ENCODE data around the gene TBX1.
"Not testable (repeated sequence)": the region's sequence is repeated elsewhere in the genome, so short reads cannot be mapped to it uniquely, and the experiment has no call there.

TBX1 gene

DNA sequence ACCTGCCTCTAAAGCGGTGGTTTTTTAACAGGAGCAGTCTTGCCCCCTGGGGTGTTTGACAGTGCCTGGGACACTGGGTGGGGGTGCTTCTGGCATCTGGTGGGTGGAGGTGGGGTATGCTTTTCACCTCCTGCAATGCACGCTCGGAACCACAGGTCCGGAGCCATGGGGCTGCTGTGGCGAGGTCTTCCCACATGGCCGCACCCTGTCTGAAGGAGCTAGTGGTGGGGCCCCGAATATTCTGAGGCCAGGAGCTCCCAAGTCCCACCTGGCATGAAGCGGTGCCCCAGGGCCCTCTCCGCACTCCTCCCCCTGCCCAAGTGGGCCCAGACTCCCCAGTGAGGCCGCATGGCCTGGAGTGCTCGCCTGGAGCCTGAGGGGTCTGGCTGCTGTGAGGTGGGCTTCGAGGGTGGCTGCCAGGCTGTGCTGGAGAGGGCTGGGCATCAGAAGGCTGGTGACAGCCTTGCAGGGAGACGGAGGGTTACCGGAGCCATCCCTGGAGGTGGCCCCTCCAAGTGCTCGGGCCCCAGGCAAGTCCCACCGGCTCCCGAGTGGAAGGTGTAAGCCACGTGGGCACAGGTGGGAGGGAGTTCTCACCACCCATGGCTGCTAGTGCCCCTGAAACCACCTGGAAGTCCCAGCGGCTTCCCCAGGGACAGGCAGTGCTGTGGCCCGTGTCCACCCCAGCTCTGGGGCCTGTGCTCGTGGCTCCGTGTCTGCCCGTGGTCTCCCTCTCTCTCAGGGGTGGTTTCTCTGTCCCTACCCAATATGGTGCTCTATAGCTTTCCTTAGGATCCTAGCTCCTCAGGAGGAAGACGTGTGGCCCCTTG is 15.1 kb downstream of the TBX1 start:
- H3K9me3 ChIP-seq (ENCODE audit: control insufficient read depth, low read length): no peaks in the 10 kb centered on the region
- 92 to 93% methylated on average over 24 of the region's 24 CpGs for WGBS, 2 experiments
- peaks cover 27% of the 10 kb centered on the region for H3K27me3 ChIP-seq (ENCODE audit: control insufficient read depth, insufficient read depth, low read length, poor library complexity, severe bottlenecking)
- H3K27ac ChIP-seq (ENCODE audit: insufficient read depth, low read depth, low read length, poor library complexity, severe bottlenecking): no peak overlapping the region
- H3K36me3 ChIP-seq (ENCODE audit: control insufficient read depth, insufficient read depth, low read length): no peaks in the 10 kb centered on the region
- H3K4me1 ChIP-seq (ENCODE audit: control insufficient read depth, insufficient read depth, low read length): peaks cover 5% of the 10 kb centered on the region
- H3K4me3 ChIP-seq (ENCODE audit: insufficient read depth, low read depth, low read length): no peak overlapping the region

DNA sequence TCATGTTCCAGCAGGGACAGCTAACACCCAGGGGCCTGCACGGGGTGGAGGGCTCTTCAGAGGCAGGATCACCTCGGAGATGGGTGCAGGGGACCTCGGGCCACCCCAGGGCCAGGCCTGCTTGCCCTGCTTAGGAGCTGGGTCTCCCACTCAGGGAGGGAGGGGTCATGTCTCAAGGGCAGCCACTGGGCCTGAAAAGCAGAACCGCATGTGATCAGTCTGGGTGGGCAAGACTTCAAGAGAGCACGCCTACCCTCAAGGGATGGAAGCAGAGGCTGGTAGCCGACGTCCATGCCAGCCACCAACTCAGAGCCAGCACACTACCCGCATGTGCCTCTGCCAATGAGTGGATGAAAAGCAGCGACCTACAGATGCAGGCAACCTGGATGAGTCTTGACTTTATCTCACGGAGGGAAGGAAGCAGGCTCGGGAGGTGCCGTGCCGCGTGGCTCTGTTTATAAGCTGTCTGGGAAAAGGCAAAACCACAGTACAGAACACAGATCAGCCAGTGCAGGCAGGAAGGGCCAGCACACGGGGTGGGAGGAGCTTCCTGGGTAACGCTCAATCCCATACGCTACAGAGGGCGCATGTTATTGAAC is 16.0 kb downstream of the TBX1 start:
- 86 to 88% methylated on average over 15 to 18 of the region's 18 CpGs for WGBS, 2 experiments
- Histone ChIP-seq H3K4me3 (ENCODE audit: insufficient read depth, low read depth, low read length) (no peak overlapping the region), H3K36me3 (ENCODE audit: control insufficient read depth, insufficient read depth, low read length) (no peaks in the 10 kb centered on the region), H3K27ac (ENCODE audit: insufficient read depth, low read depth, low read length, poor library complexity, severe bottlenecking) (no peak overlapping the region), H3K4me1 (ENCODE audit: control insufficient read depth, insufficient read depth, low read length) (peaks cover 5% of the 10 kb centered on the region), H3K27me3 (ENCODE audit: control insufficient read depth, insufficient read depth, low read length, poor library complexity, severe bottlenecking) (peaks cover 19% of the 10 kb centered on the region), H3K9me3 (ENCODE audit: control insufficient read depth, low read length) (no peaks in the 10 kb centered on the region)

DNA sequence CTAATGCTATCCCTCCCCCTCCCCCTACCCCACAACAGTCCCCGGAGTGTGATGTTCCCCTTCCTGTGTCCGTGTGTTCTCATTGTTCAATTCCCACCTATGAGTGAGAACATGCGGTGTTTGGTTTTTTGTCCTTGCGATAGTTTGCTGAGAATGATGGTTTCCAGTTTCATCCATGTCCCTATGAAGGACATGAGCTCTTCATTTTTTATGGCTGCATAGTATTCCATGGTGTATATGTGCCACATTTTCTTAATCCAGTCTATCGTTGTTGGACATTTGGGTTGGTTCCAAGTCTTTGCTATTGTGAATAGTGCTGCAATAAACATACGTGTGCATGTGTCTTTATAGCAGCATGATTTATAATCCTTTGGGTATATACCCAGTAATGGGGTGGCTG is 16.6 kb downstream of the TBX1 start:
- H3K27me3 ChIP-seq (ENCODE audit: control insufficient read depth, insufficient read depth, low read length, poor library complexity, severe bottlenecking): peaks cover 12% of the 10 kb centered on the region
- H3K4me3 ChIP-seq (ENCODE audit: insufficient read depth, low read depth, low read length); H3K27ac ChIP-seq (ENCODE audit: insufficient read depth, low read depth, low read length, poor library complexity, severe bottlenecking); H3K9me3 ChIP-seq (ENCODE audit: control insufficient read depth, low read length); H3K36me3 ChIP-seq (ENCODE audit: control insufficient read depth, insufficient read depth, low read length); H3K4me1 ChIP-seq (ENCODE audit: control insufficient read depth, insufficient read depth, low read length): not testable (repeated sequence)
- 97 to 100% methylated on average over 3 of the region's 6 CpGs for WGBS, 2 experiments

DNA sequence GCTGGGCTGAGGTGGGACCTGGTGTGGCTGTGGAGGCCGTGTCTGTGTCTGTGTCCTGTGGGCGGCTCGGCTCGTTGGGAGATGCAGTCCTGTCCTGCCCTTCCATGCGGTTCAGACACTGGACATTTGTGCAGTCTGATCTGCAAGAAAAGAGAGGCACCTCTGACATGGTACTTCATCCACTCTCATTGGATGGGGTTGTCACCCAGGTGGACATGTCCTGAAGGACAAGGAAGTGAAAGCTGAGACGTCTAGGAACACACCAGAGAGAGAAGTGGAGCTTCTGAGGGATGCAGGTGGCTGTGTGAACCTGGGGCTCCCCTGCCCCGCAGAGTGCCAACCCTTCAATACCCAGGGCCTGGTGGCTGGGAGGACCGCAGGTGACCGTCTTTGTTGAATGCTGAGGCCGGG is 18.4 kb downstream of the TBX1 start:
- 91 to 94% methylated on average over 10 of the region's 10 CpGs for WGBS, 2 experiments
- no peak overlapping the region for H3K27ac ChIP-seq (ENCODE audit: insufficient read depth, low read depth, low read length, poor library complexity, severe bottlenecking)
- H3K4me1 ChIP-seq (ENCODE audit: control insufficient read depth, insufficient read depth, low read length): no peaks in the 10 kb centered on the region
- H3K36me3 ChIP-seq (ENCODE audit: control insufficient read depth, insufficient read depth, low read length): no peaks in the 10 kb centered on the region
- H3K9me3 ChIP-seq (ENCODE audit: control insufficient read depth, low read length): no peaks in the 10 kb centered on the region
- H3K27me3 ChIP-seq (ENCODE audit: control insufficient read depth, insufficient read depth, low read length, poor library complexity, severe bottlenecking): peaks cover 11% of the 10 kb centered on the region
- no peak overlapping the region for H3K4me3 ChIP-seq (ENCODE audit: insufficient read depth, low read depth, low read length)

- Histone ChIP-seq H3K9me3 (ENCODE audit: control insufficient read depth, low read length) (no peaks in the 10 kb centered on the region), H3K4me3 (ENCODE audit: insufficient read depth, low read depth, low read length) (no peak overlapping the region), H3K27me3 (ENCODE audit: control insufficient read depth, insufficient read depth, low read length, poor library complexity, severe bottlenecking) (peaks cover 7% of the 10 kb centered on the region), H3K4me1 (ENCODE audit: control insufficient read depth, insufficient read depth, low read length) (no peaks in the 10 kb centered on the region), H3K27ac (ENCODE audit: insufficient read depth, low read depth, low read length, poor library complexity, severe bottlenecking) (no peak overlapping the region), H3K36me3 (ENCODE audit: control insufficient read depth, insufficient read depth, low read length) (no peaks in the 10 kb centered on the region)
- WGBS, 2 experiments: 53 to 57% methylated on average over 11 to 13 of the region's 13 CpGs
Observed at GRCh38 chr22:19779685-19780268, 19.2 kb downstream of the TBX1 start.

- Histone ChIP-seq H3K27ac (ENCODE audit: insufficient read depth, low read depth, low read length, poor library complexity, severe bottlenecking) (no peak overlapping the region), H3K36me3 (ENCODE audit: control insufficient read depth, insufficient read depth, low read length) (no peaks in the 10 kb centered on the region), H3K4me3 (ENCODE audit: insufficient read depth, low read depth, low read length) (no peak overlapping the region), H3K4me1 (ENCODE audit: control insufficient read depth, insufficient read depth, low read length) (no peaks in the 10 kb centered on the region), H3K9me3 (ENCODE audit: control insufficient read depth, low read length) (no peaks in the 10 kb centered on the region), H3K27me3 (ENCODE audit: control insufficient read depth, insufficient read depth, low read length, poor library complexity, severe bottlenecking) (peaks cover 6% of the 10 kb centered on the region)
- 84 to 90% methylated on average over 1 of the region's 1 CpG for WGBS, 2 experiments
Observed at GRCh38 chr22:19782533-19782932, 22.0 kb downstream of the TBX1 start.

DNA sequence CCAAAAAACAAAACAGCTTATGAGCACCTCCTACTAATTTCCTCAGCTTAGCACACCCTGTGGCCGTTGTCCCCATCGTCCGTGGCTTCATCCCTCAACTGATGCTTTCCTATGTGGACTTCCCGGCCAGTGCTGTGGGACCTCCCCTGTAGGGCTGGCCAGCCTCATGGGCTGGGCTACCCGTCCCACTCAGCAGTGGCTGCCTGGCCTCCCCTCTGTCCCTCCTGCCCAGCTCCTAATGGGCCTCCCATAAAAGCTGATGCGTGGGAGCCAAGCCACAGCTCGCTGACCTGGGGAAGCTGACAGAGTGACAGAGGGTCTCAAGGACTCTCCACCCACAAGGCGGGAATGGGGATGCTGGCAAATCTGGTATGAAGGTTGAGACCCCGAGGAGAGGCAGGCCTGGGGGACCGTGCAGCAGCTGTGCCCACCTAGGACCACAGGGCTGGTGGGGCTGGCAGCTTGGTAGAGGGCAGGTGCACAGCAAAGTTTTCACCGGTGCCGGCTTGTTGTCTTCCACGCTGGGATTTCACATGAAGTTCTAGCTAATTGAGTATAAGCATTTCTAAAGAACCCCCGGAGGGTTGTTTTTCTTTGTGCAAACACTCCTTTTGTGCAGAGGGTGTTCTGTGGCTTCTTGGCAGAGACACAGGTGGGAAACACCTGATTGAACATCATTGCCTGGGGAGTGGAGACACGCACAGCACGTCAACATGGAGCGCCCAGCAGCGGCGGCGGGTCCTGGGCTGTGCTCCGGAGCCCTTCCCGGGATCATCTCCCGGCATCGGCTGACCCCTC is 23.2 kb downstream of the TBX1 start:
- 83 to 87% methylated on average over 24 of the region's 24 CpGs for WGBS, 2 experiments
- Histone ChIP-seq H3K27me3 (ENCODE audit: control insufficient read depth, insufficient read depth, low read length, poor library complexity, severe bottlenecking) (peaks cover 6% of the 10 kb centered on the region), H3K4me1 (ENCODE audit: control insufficient read depth, insufficient read depth, low read length) (no peaks in the 10 kb centered on the region), H3K4me3 (ENCODE audit: insufficient read depth, low read depth, low read length) (no peak overlapping the region), H3K9me3 (ENCODE audit: control insufficient read depth, low read length) (no peaks in the 10 kb centered on the region), H3K36me3 (ENCODE audit: control insufficient read depth, insufficient read depth, low read length) (no peaks in the 10 kb centered on the region), H3K27ac (ENCODE audit: insufficient read depth, low read depth, low read length, poor library complexity, severe bottlenecking) (no peak overlapping the region)

DNA sequence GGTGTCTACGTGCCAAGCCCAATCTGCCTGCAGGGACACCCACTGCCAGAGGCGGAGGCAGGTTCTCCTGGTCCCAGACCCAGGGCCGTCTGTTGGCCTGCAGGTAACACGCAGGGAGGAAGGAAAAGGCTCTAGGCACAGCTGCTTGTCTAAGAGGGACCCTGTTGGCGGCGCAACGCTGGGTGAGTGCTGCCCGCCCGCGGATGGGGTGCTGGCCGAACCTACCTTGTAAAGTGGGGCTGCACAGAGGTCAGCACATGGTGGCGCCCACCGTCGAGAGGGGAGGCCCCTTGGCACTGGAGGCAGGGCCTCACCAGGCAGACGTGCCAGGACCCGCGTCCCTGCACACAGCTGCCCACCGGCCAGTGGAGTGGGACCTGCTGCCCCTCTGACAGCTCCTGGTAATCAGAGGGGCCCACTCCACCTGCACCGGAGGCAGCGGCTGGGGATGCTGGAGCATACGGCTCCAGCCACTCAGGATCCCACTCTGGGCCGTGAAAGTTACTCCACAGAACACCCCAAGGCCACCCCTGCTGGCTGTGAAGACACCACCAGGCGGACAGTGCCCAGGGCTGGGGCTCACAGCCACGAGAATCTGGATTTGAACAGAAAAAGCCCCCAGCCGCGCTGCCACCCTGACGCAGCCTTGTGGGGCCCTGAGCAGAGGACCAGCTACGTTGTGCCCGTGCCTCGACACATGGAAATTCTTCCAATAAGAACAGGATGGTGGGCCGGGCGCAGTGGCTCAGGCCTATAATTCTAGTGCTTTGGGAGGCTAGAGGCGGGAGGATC is 24.0 kb downstream of the TBX1 start:
- H3K4me1 ChIP-seq (ENCODE audit: control insufficient read depth, insufficient read depth, low read length): no peaks in the 10 kb centered on the region
- H3K9me3 ChIP-seq (ENCODE audit: control insufficient read depth, low read length): no peaks in the 10 kb centered on the region
- no peak overlapping the region for H3K27ac ChIP-seq (ENCODE audit: insufficient read depth, low read depth, low read length, poor library complexity, severe bottlenecking)
- no peak overlapping the region for H3K4me3 ChIP-seq (ENCODE audit: insufficient read depth, low read depth, low read length)
- peaks cover 4% of the 10 kb centered on the region for H3K27me3 ChIP-seq (ENCODE audit: control insufficient read depth, insufficient read depth, low read length, poor library complexity, severe bottlenecking)
- WGBS, 2 experiments: 92 to 93% methylated on average over 33 of the region's 33 CpGs
- H3K36me3 ChIP-seq (ENCODE audit: control insufficient read depth, insufficient read depth, low read length): no peaks in the 10 kb centered on the region

GRCh38 chr22:19785461-19786263 is 25.1 kb downstream of the TBX1 start:
- WGBS, 2 experiments: 93% methylated on average over 22 of the region's 22 CpGs
- no peaks in the 10 kb centered on the region for H3K27me3 ChIP-seq (ENCODE audit: control insufficient read depth, insufficient read depth, low read length, poor library complexity, severe bottlenecking)
- H3K27ac ChIP-seq (ENCODE audit: insufficient read depth, low read depth, low read length, poor library complexity, severe bottlenecking): no peak overlapping the region
- no peaks in the 10 kb centered on the region for H3K9me3 ChIP-seq (ENCODE audit: control insufficient read depth, low read length)
- no peaks in the 10 kb centered on the region for H3K4me1 ChIP-seq (ENCODE audit: control insufficient read depth, insufficient read depth, low read length)
- no peak overlapping the region for H3K4me3 ChIP-seq (ENCODE audit: insufficient read depth, low read depth, low read length)
- no peaks in the 10 kb centered on the region for H3K36me3 ChIP-seq (ENCODE audit: control insufficient read depth, insufficient read depth, low read length)
